K562 (cell line): ENCODE data around the gene DPP10. TPM values are rescaled to one million over a fixed set of nuclear protein-coding genes. Genes with fewer than 3 reads are reported as not detected.

Experiments used
- ATAC-seq: fragments of 200-7000 bp; cut with Tn5 transposase; 3 replicates; pipeline ENCODE4 v1.9.1; 2020; ENCODE audit warnings: moderate library complexity
- BruUV-seq: library from RNA; stranded (reverse); fragments of 400-500 nt; replicated peaks from 2 replicates; lab custom pipeline; 2021; lab: Mats Ljungman, UMichigan
- CTCF ChIA-PET: fragments of 300-600 bp; formaldehyde crosslinking; extraction: SDS; loops from one replicate; lab custom pipeline; 2021; ENCODE audit warnings: low intra/inter-chr PET ratio; lab: Yijun Ruan, JAX
- POLR2A ChIA-PET: fragments of 300-600, 350-650 bp; sonication (Branson Sonifier 250); formaldehyde crosslinking; extraction: SDS; loops from one replicate; lab custom pipeline; 2021; ENCODE audit warnings: antibody characterized with exemption, inconsistent platforms; lab: Yijun Ruan, JAX
- DNase-seq, 4 experiments: peaks; one replicate each; pipeline versions ENCODE4 v3.0.0 to v3.0.0-alpha.2; 2011 to 2018; ENCODE audit warnings: low spot score in 3 of 4, mixed read lengths in 3 of 4; ENCODE audit errors: extremely low read depth in 1 of 4
- FAIRE-seq: peaks from 2 replicates; lab custom pipeline; 2011; peaks lifted over from hg19 to GRCh38; lab: Jason Lieb, UNC
- H2AFZ ChIP-seq: 2 replicates; pipeline ENCODE4 v1.6.0; 2011; ENCODE audit warnings: low read depth, low read length, control low read depth, inconsistent platforms
- H3K27ac ChIP-seq: fragments of 200-600 bp; 3 replicates; pipeline ENCODE4 v1.8.0; 2011; ENCODE audit warnings: low read depth, mild to moderate bottlenecking, control low read depth, inconsistent platforms, low read length, moderate library complexity, mixed read lengths; ENCODE audit errors: extremely low read depth
- H3K27me3 ChIP-seq, 2 experiments: fragments of 300-600 bp in 1 of 2; 2 replicates in 1 of 2; 3 replicates in 1 of 2; pipeline versions ENCODE4 v1.6.0 to v1.8.0; 2011; ENCODE audit warnings: inconsistent platforms in 2 of 2, low read length in 2 of 2, mild to moderate bottlenecking in 1 of 2, mixed read lengths in 1 of 2, moderate library complexity in 1 of 2; ENCODE audit not compliant: control insufficient read depth in 2 of 2, insufficient read depth in 2 of 2
- H3K36me3 ChIP-seq: fragments of 300-600 bp; 3 replicates; pipeline ENCODE4 v1.8.0; 2011; ENCODE audit warnings: mild to moderate bottlenecking, low read length, inconsistent platforms; ENCODE audit not compliant: control insufficient read depth, insufficient read depth
- H3K4me1 ChIP-seq, 2 experiments: fragments of 200-600 bp in 1 of 2; replicated peaks in 1 of 2; 2 replicates in 1 of 2; 3 replicates in 1 of 2; pipeline versions ENCODE4 v1.5.1 to v1.8.0; 2011; ENCODE audit warnings: inconsistent platforms in 2 of 2, low read length in 2 of 2, mild to moderate bottlenecking in 1 of 2, mixed read lengths in 1 of 2, moderate library complexity in 1 of 2; ENCODE audit not compliant: control insufficient read depth in 2 of 2, insufficient read depth in 2 of 2
- H3K4me2 ChIP-seq: 2 replicates; pipeline ENCODE4 v1.6.1; 2011; ENCODE audit warnings: low read length, control low read depth, inconsistent platforms, mixed read lengths; ENCODE audit not compliant: insufficient read depth
- H3K4me3 ChIP-seq: fragments of 200-600 bp; sonication (generic), shearing (Covaris generic); 2 replicates; pipeline ENCODE4 v1.5.1; 2016; ENCODE audit warnings: control low read depth, inconsistent platforms
- H3K79me2 ChIP-seq: fragments of 200-600 bp; 3 replicates; pipeline ENCODE4 v1.8.0; 2011; ENCODE audit warnings: low read length, inconsistent platforms; ENCODE audit not compliant: control insufficient read depth, insufficient read depth
- H3K9ac ChIP-seq, 2 experiments: 2 replicates each; pipeline versions ENCODE4 v1.6.0 to v1.6.1; 2011; ENCODE audit warnings: low read depth in 2 of 2, low read length in 2 of 2, control low read depth in 1 of 2, inconsistent platforms in 1 of 2, mild to moderate bottlenecking in 1 of 2, mixed read lengths in 1 of 2; ENCODE audit not compliant: insufficient read depth in 1 of 2
- H3K9me1 ChIP-seq: one replicate; pipeline ENCODE4 v1.6.0; 2011; ENCODE audit warnings: inconsistent platforms, mild to moderate bottlenecking, low read length, moderate library complexity; ENCODE audit not compliant: control insufficient read depth, insufficient read depth
- H3K9me3 ChIP-seq: replicated peaks from 2 replicates; pipeline ENCODE4 v1.5.1; 2011; ENCODE audit warnings: low read depth, low read length, inconsistent platforms; ENCODE audit not compliant: control insufficient read depth, insufficient read depth
- H4K20me1 ChIP-seq: replicated peaks from 2 replicates; pipeline ENCODE4 v1.6.1; 2011; ENCODE audit warnings: low read length, inconsistent platforms, mixed read lengths; ENCODE audit not compliant: control insufficient read depth, insufficient read depth
- COPS2 ChIP-seq: fragments of 450-650 bp; conservative IDR thresholded peaks from 2 replicates; pipeline ENCODE4 v1.6.1; 2016; ENCODE audit warnings: mild to moderate bottlenecking, moderate library complexity
- CREM ChIP-seq: IDR thresholded peaks from 2 replicates; pipeline ENCODE4 v1.6.1; 2014; ENCODE audit warnings: antibody characterized with exemption, low read depth
- DNMT1 ChIP-seq: fragments of 450-650 bp; IDR thresholded peaks from 2 replicates; pipeline ENCODE4 v1.6.1; 2016; ENCODE audit warnings: antibody characterized with exemption, mild to moderate bottlenecking
- EHMT2 ChIP-seq: fragments of 450-650 bp; IDR thresholded peaks from 2 replicates; pipeline ENCODE4 v1.6.1; 2018; ENCODE audit warnings: antibody characterized with exemption
- ELF2 ChIP-seq: fragments of 250-450 bp; sonication (Bioruptor Pico); IDR thresholded peaks from 2 replicates; pipeline ENCODE4 v1.5.0; 2021; ENCODE audit warnings: mild to moderate bottlenecking
- ESRRA ChIP-seq: fragments of 450-650 bp; IDR thresholded peaks from 2 replicates; pipeline ENCODE4 v1.6.1; 2014; ENCODE audit warnings: low read depth, mild to moderate bottlenecking, moderate library complexity, borderline replicate concordance
- HMGN3 ChIP-seq: IDR thresholded peaks from 2 replicates; pipeline ENCODE4 v1.6.1; 2011; ENCODE audit warnings: borderline replicate concordance, low read depth, mild to moderate bottlenecking, mixed read lengths, low read length; ENCODE audit not compliant: insufficient read length; ENCODE audit errors: extremely low read depth
- KAT2B ChIP-seq: IDR thresholded peaks from one replicate; pipeline ENCODE4 v1.6.1; 2012; ENCODE audit warnings: low read depth, mild to moderate bottlenecking, control low read depth, inconsistent platforms, low read length, moderate library complexity
- MTA1 ChIP-seq: fragments of 450-650 bp; IDR thresholded peaks from 2 replicates; pipeline ENCODE4 v1.6.1; 2017; ENCODE audit warnings: borderline replicate concordance
- PCBP2 ChIP-seq: fragments of 200-400 bp; formaldehyde crosslinking; IDR thresholded peaks from 2 replicates; pipeline ENCODE4 v1.6.1; 2018; ENCODE audit warnings: low read length, low read depth, mild to moderate bottlenecking, moderate library complexity; ENCODE audit not compliant: poor library complexity, severe bottlenecking
- POLR2G ChIP-seq: fragments of 200-400 bp; formaldehyde crosslinking; IDR thresholded peaks from 2 replicates; pipeline ENCODE4 v1.6.1; 2017; ENCODE audit warnings: low read depth, mild to moderate bottlenecking, antibody characterized with exemption, low read length, moderate library complexity
- SMARCA4 ChIP-seq: fragments of 450-650 bp; IDR thresholded peaks from 2 replicates; pipeline ENCODE4 v1.6.1; 2016
- SNIP1 ChIP-seq: fragments of 450-650 bp; IDR thresholded peaks from 2 replicates; pipeline ENCODE4 v1.7.1; 2017; ENCODE audit warnings: low read depth, mild to moderate bottlenecking
- SREBF1 ChIP-seq: fragments of 150-350 bp; IDR thresholded peaks from 2 replicates; pipeline ENCODE4 v1.6.1; 2014; ENCODE audit warnings: antibody characterized with exemption, low read depth, low read length, borderline replicate concordance
- TBL1XR1 ChIP-seq, 2 experiments: IDR thresholded peaks; 2 replicates each; pipeline ENCODE4 v1.6.1; 2012; ENCODE audit warnings: improper control_type of control experiment in 2 of 2, low read length in 2 of 2, mild to moderate bottlenecking in 1 of 2
- ZNF175 ChIP-seq: fragments of 200-800 bp; sonication (Bioruptor generic); IDR thresholded peaks from 2 replicates; pipeline ENCODE4 v1.6.1; 2016; ENCODE audit warnings: low read depth, mild to moderate bottlenecking, missing genetic modification characterization, missing compliant biosample characterization
- ZNF764 ChIP-seq: fragments of 250-450 bp; sonication (Bioruptor Pico); IDR thresholded peaks from 2 replicates; pipeline ENCODE4 v1.4.0; 2020; ENCODE audit warnings: low read depth, mild to moderate bottlenecking, moderate library complexity
- WGBS: fragments of 100-300 bp; shearing (Covaris generic); methylation state at CpG from one replicate; pipeline ENCODE4 v1.1.6; 2016; ENCODE audit warnings: low coverage, mixed read lengths; ENCODE audit not compliant: insufficient coverage; ENCODE audit errors: missing lambda C conversion rate; 5-methylcytosine and 5-hydroxymethylcytosine counted together
- in situ Hi-C: fragments of 300-500 bp; cut with MboI; formaldehyde crosslinking; loops from 4 replicates; pipeline ENCODE4 v1.15.0; 2018; ENCODE audit warnings: inconsistent platforms, mixed read lengths
- intact Hi-C: fragments of 100-400 bp; cut with micrococcal nuclease; formaldehyde crosslinking; loops from 2 replicates; pipeline ENCODE4 v1.14.2; 2022
- polyA plus RNA-seq, 8 experiments: library from polyadenylated mRNA; depleted of rRNA in 4 of 8; stranded (reverse) in 5 of 8; unstranded in 3 of 8; fragments of >200 nt; fragmentation: Nextera tagmentation in 2 of 8; fragmentation: Illumina TruSeq in 1 of 8; extraction: Ambion mirVana in 2 of 8; extraction: Trizol in 1 of 8; gene quantifications; 2 replicates each; pipeline versions ENCODE4 v1.2.1 to v1.2.3, GENCODE V29; 2011 to 2014; ENCODE audit warnings: inconsistent platforms in 1 of 8, missing spikeins in 1 of 8
- total RNA-seq, 7 experiments: library from RNA; depleted of rRNA in 6 of 7; stranded (reverse); fragments of >200 nt in 6 of 7; fragmentation: Illumina TruSeq in 2 of 7; extraction: Trizol in 2 of 7; gene quantifications; 2 replicates each; pipeline versions ENCODE4 v1.2.1 to v1.2.3, GENCODE V29; 2011 to 2021; ENCODE audit warnings: low replicate concordance in 1 of 7
- TF ChIP-seq, protein P1 (sequence below): fragments of 450-650 bp; formaldehyde crosslinking; IDR thresholded peaks from 2 replicates; pipeline ENCODE4 v1.4.0; 2020; ENCODE audit warnings: mild to moderate bottlenecking, moderate library complexity
- TF ChIP-seq, protein P2 (sequence below): fragments of 250-450 bp; sonication (Bioruptor Pico); IDR thresholded peaks from 2 replicates; pipeline ENCODE4 v1.4.0; 2020; ENCODE audit warnings: mild to moderate bottlenecking, moderate library complexity, borderline replicate concordance

The DPP10 gene
- total and polyA plus RNA-seq, 9 of the 15 experiments (the other 6 are each of a cell fraction or from before 2014, with no cell fraction given) = not detected

DNA sequence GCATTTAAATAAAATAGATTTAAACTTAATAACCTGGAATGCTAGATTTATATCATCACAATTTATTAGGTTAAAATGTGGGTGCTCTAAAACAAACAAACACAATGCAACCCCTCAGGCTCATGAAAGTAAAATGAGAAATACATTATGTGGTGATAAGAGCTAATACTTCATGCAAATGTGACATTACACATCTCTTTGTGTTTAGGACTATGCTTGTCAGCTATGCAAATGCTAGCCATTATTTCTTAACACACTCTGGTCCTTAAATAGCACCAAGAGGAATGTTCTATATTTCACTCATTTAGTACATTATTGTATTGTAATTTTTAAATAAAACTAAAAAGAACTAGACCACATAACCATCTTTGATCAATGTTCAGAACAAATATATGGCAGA, 627.6 kb downstream of the DPP10 start (continued):
- TF ChIP-seq, protein P1, sequence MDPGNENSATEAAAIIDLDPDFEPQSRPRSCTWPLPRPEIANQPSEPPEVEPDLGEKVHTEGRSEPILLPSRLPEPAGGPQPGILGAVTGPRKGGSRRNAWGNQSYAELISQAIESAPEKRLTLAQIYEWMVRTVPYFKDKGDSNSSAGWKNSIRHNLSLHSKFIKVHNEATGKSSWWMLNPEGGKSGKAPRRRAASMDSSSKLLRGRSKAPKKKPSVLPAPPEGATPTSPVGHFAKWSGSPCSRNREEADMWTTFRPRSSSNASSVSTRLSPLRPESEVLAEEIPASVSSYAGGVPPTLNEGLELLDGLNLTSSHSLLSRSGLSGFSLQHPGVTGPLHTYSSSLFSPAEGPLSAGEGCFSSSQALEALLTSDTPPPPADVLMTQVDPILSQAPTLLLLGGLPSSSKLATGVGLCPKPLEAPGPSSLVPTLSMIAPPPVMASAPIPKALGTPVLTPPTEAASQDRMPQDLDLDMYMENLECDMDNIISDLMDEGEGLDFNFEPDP (CRISPR knock-in tag) = no peak
- TF ChIP-seq DNMT1 (no peak), PCBP2 (no peak)
- TF ChIP-seq, all 486 proteins: peak for 0

DNA sequence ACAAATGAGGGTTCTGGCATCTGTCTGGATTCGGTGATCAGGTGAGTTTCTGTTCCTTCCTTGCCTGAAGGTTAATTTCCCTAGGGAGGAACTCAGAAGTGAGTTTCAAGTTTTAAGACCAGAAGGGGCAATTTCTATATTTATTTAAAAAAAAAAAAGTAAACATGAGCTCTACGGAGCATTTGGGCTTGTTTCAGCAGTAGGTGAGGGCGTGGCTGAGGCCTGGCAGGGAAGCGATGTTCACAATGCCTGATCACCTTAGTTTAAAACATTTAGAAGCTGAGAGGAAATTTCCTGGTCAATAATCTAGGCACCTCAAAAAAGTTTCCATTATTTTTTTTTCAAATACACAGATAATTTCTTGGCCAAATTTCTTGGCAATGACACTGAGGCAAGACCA, 629.1 kb downstream of the DPP10 start:
- Histone ChIP-seq H3K36me3 (no peaks in the 10 kb centered on the region), H3K9ac (no peak overlapping the region), H3K4me3 (no peak overlapping the region), H3K79me2 (no peaks in the 10 kb centered on the region), H3K27ac (no peak overlapping the region), H4K20me1 (no peaks in the 10 kb centered on the region), H2AFZ (no peak overlapping the region), H3K27me3 (no peaks in the 10 kb centered on the region), H3K4me2 (no peak overlapping the region), H3K9me1 (no peaks in the 10 kb centered on the region), H3K4me1 (no peaks in the 10 kb centered on the region), H3K9me3 (no peaks in the 10 kb centered on the region; the same call in 1 of the 2 replicates)
- ATAC-seq (no peak), DNase-seq (no peak), FAIRE-seq (no peak)
- ChIA-PET CTCF (no interaction called here), POLR2A (no interaction called here)
- 0% methylated on average over 3 of the region's 4 CpGs for WGBS
- BruUV-seq = no TSS peak
- in situ Hi-C loops = no loop called here
- intact Hi-C loops = no loop called here
- no peak for TF ChIP-seq CREM
- no peak for TF ChIP-seq ELF2 (CRISPR knock-in tag)
- TF ChIP-seq SREBF1 = no peak
- TF ChIP-seq, protein P2, sequence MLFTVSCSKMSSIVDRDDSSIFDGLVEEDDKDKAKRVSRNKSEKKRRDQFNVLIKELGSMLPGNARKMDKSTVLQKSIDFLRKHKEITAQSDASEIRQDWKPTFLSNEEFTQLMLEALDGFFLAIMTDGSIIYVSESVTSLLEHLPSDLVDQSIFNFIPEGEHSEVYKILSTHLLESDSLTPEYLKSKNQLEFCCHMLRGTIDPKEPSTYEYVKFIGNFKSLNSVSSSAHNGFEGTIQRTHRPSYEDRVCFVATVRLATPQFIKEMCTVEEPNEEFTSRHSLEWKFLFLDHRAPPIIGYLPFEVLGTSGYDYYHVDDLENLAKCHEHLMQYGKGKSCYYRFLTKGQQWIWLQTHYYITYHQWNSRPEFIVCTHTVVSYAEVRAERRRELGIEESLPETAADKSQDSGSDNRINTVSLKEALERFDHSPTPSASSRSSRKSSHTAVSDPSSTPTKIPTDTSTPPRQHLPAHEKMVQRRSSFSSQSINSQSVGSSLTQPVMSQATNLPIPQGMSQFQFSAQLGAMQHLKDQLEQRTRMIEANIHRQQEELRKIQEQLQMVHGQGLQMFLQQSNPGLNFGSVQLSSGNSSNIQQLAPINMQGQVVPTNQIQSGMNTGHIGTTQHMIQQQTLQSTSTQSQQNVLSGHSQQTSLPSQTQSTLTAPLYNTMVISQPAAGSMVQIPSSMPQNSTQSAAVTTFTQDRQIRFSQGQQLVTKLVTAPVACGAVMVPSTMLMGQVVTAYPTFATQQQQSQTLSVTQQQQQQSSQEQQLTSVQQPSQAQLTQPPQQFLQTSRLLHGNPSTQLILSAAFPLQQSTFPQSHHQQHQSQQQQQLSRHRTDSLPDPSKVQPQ (CRISPR knock-in tag) = no peak
- TF ChIP-seq ZNF764 (CRISPR knock-in tag) = no peak
- no peak for TF ChIP-seq COPS2
- TF ChIP-seq HMGN3 = no peak
- TF ChIP-seq SNIP1 = no peak
- TF ChIP-seq KAT2B = no peak
- no peak for TF ChIP-seq EHMT2
- TF ChIP-seq SMARCA4 = no peak
- no peak for TF ChIP-seq ZNF175 (CRISPR knock-in tag)
- no peak for TF ChIP-seq MTA1
- TF ChIP-seq ESRRA = no peak
- TF ChIP-seq TBL1XR1 (IDR thresholded peaks at IDR 0.05; ENCODE audit: low read length in 2 of 2) = no peak
- no peak for TF ChIP-seq POLR2G
